Chondrocyte (in vitro differentiated cells): ENCODE measurements around the gene SIRT7. TPM values are rescaled to one million over a fixed set of nuclear protein-coding genes. Genes with fewer than 3 reads are reported as not detected.

ENCODE experiments used
- DNase-seq: peaks from one replicate; pipeline ENCODE4 v3.0.0; 2021; ENCODE audit warnings: mixed read lengths, low spot score
- H3K27ac Mint-ChIP-seq: one replicate; pipeline ENCODE4 v1.8.0; 2021; ENCODE audit warnings: mild to moderate bottlenecking, moderate library complexity, mixed read lengths; ENCODE audit not compliant: unreplicated experiment
- H3K27me3 Mint-ChIP-seq: 2 replicates; pipeline ENCODE4 v1.8.0; 2021; ENCODE audit warnings: low read depth, mixed read lengths
- H3K36me3 Mint-ChIP-seq: 2 replicates; pipeline ENCODE4 v1.8.0; 2021; ENCODE audit warnings: low read depth, mixed read lengths
- H3K4me1 Mint-ChIP-seq: 2 replicates; pipeline ENCODE4 v1.8.0; 2021; ENCODE audit warnings: low read depth, mild to moderate bottlenecking, mixed read lengths
- H3K4me3 Mint-ChIP-seq: one replicate; pipeline ENCODE4 v1.8.0; 2021; ENCODE audit warnings: mild to moderate bottlenecking, moderate library complexity, mixed read lengths; ENCODE audit not compliant: unreplicated experiment
- H3K9me3 Mint-ChIP-seq: 2 replicates; pipeline ENCODE4 v1.8.0; 2021; ENCODE audit warnings: low read depth, mixed read lengths
- total RNA-seq: library from RNA; stranded (reverse); gene quantifications from 3 replicates; pipeline ENCODE4 v1.2.1, GENCODE V29; 2021
- TF ChIP-seq, protein P1 (sequence below): fragments of 200-600 bp; sonication (generic); IDR thresholded peaks from 2 replicates; pipeline ENCODE4 v1.5.0; 2021; ENCODE audit warnings: antibody characterized with exemption, mild to moderate bottlenecking, moderate library complexity

Gene SIRT7
- total RNA-seq, 1 donor from 2014 or later = 15.8 TPM

DNA sequence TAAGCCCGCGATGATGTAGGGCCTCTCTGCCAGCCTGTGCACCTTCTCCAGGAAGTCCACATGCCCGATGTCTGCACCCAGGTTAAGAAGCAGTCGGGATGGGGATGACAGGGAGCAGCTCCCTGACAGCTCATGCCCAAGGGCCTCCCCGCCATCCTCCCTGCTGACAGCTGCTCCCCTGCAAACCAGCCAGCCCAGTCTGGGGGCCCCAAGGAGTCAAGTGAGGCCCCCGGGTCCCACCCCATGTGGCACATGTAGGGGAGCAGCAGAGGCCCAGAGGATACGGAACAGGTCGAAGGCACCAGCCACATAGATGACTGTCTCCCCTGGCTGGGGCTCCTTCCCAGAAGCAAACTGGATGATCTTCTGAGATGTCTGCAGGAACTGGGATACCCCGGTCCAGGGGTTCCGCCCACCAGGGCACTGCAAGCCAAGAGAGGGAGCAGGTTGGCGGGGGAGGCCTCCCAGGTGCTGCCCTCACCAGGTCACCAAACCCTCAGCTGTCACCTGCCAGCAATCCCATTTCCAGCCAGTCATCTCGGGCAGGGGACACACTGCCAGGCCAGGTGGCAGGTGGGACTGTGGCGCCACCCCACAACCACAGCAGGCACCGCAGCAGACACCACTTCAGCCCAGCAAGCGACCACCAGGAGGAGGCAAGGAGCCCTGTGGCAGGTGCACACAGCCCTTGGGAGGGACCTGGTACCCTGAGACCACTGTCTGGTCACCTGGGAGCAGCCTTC is 11.3 kb downstream of the SIRT7 start:
- no peaks in the 10 kb centered on the region for H3K27me3 Mint-ChIP-seq
- TF ChIP-seq, protein P1, sequence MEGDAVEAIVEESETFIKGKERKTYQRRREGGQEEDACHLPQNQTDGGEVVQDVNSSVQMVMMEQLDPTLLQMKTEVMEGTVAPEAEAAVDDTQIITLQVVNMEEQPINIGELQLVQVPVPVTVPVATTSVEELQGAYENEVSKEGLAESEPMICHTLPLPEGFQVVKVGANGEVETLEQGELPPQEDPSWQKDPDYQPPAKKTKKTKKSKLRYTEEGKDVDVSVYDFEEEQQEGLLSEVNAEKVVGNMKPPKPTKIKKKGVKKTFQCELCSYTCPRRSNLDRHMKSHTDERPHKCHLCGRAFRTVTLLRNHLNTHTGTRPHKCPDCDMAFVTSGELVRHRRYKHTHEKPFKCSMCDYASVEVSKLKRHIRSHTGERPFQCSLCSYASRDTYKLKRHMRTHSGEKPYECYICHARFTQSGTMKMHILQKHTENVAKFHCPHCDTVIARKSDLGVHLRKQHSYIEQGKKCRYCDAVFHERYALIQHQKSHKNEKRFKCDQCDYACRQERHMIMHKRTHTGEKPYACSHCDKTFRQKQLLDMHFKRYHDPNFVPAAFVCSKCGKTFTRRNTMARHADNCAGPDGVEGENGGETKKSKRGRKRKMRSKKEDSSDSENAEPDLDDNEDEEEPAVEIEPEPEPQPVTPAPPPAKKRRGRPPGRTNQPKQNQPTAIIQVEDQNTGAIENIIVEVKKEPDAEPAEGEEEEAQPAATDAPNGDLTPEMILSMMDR = peak; percentile 12
- no peaks in the 10 kb centered on the region for H3K9me3 Mint-ChIP-seq
- DNase-seq = no peak
- no peak overlapping the region for H3K4me3 Mint-ChIP-seq
- H3K4me1 Mint-ChIP-seq = peaks cover 10% of the 10 kb centered on the region
- no peak overlapping the region for H3K27ac Mint-ChIP-seq
- H3K36me3 Mint-ChIP-seq = peaks cover 4% of the 10 kb centered on the region

DNA sequence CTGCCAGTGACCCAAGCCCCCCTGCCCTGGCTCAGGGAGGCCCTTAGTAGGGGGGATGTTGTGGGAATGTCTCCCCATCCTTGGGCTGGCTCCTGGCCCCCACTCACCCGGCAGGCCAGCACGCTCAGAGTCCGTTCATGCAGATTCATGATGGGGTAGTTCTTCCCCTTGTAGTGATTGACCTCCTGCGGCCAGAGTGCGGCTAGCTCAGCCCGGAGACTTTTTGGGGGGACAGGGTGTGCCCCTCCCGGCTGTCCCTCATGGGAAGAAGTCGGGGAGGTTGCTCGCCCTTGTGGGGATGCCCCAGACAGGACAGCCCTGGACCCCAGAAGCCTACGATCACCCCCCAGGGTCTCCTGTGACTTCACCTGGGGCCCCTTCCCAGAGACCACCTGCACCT is 12.0 kb downstream of the SIRT7 start:
- DNase-seq = no peak
- TF ChIP-seq, protein P1 = no peak

DNA sequence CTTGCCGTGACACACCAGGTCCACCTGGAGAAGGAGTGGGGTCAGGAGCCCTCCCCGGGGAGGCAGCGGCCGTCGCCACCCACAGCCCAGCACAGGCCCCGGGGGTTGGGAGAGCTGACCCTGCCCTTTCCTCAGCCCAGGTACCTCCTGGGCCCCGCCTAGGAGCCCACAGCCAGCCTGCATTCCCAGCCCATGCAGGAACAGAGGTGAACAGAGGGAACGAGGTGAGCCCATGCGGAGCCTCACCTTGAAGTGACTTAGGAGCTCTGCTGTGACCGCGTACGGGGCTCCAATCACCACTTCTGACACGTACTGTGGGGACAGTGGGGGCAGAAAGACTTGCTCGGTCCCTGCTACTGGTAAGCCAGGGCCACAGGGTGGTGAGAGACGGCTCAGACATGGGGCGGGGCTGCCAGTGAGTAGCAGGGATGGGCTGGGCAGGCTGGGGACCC is 12.5 kb downstream of the SIRT7 start:
- no peak for DNase-seq
- no peaks in the 10 kb centered on the region for H3K9me3 Mint-ChIP-seq
- TF ChIP-seq, protein P1 = no peak
- peaks cover 13% of the 10 kb centered on the region for H3K4me1 Mint-ChIP-seq
- no peak overlapping the region for H3K4me3 Mint-ChIP-seq
- H3K27me3 Mint-ChIP-seq = no peaks in the 10 kb centered on the region
- no peak overlapping the region for H3K27ac Mint-ChIP-seq
- peaks cover 4% of the 10 kb centered on the region for H3K36me3 Mint-ChIP-seq

More for the DNA sequence above, 12.0 kb downstream of the SIRT7 start:
- peaks cover 4% of the 10 kb centered on the region for H3K36me3 Mint-ChIP-seq
- H3K27ac Mint-ChIP-seq = no peak overlapping the region
- no peaks in the 10 kb centered on the region for H3K9me3 Mint-ChIP-seq
- peaks cover 13% of the 10 kb centered on the region for H3K4me1 Mint-ChIP-seq
- H3K4me3 Mint-ChIP-seq = no peak overlapping the region
- no peaks in the 10 kb centered on the region for H3K27me3 Mint-ChIP-seq

DNA sequence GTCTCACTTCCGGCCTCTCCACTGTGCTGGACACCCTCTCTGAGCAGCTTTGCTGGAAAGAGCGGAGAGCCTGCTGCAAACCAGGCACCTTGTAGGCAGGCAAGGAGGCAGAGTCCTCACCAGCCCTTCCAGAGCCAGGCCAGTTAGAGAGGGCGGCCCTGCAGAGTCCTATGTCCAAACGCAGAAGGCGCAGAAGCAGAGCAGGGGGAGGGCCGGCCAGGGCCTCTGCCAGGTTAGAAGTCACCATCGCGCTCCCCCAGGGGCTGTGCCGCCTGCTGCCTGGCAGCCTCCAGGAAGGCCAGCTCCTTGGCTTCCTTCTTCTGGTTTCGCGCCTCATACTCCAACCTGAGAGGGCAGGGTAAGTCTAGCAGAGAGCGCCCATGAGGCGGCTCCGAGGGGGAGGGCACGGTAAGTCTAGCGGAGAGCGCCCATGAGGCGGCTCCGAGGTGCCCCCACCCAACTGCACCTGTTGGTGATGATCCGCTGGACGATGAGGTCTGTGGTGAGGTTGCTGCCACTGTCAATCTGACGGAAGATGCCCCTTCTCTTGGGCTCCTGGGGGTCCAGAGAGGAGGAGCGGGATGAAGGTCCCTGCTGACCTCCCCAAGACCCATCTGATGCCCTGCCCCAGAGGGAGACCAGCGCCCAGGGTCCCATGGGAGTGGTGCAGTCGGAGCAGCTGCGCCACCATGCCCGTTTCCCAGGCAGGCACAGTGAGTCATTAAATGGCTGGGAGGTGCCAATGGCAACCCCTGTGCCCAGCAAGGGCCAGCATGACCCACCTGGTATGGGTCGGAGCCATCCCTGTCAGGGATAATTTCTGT is 13.2 kb downstream of the SIRT7 start:
- TF ChIP-seq, protein P1 = no peak
- Mint-ChIP-seq H3K4me3 (no peak overlapping the region), H3K27me3 (no peaks in the 10 kb centered on the region), H3K4me1 (peaks cover 12% of the 10 kb centered on the region), H3K27ac (no peak overlapping the region), H3K36me3 (peaks cover 6% of the 10 kb centered on the region), H3K9me3 (no peaks in the 10 kb centered on the region)
- no peak for DNase-seq

DNA sequence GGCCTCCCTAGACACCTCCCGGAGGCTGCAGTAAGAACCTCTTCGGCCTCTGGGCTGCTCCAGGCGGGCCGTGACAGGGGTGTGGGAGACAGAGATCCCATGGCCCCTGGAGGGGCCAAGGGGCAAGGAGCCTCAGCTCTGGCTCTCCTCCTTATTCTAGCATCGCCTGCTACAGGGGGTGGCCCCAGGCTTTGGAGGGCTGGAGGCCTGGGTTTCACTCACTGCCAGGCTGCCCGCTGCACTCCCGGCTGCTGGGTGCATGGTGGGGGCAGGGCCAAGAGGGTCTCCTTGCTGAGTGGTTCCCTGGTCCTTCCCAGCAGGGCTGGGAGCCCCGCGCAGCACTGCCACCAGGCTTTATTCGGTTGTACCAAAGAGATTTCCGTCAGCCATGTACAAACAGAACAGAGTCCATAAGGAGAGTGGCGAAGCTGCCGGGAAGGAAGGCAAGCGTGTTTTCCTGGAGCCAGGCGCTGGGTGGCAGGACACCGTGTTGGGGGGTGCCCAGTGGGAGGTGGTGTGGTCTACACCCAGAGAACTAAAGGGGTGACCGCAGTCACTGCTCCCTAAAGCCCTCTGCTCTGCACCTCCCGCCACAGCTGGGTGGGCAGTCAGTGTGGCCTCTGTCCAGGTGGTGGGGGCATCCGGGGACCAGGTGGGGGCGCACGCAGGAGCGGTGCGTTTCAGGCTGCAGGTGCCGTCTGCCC is 13.9 kb downstream of the SIRT7 start:
- H3K4me1 Mint-ChIP-seq = peaks cover 11% of the 10 kb centered on the region
- DNase-seq = no peak
- no peak overlapping the region for H3K4me3 Mint-ChIP-seq
- peaks cover 6% of the 10 kb centered on the region for H3K36me3 Mint-ChIP-seq
- no peak overlapping the region for H3K27ac Mint-ChIP-seq
- no peaks in the 10 kb centered on the region for H3K9me3 Mint-ChIP-seq
- TF ChIP-seq, protein P1 = no peak
- no peaks in the 10 kb centered on the region for H3K27me3 Mint-ChIP-seq
